Keratinocyte (primary cell): ENCODE data around the gene GPR107. TPM values are rescaled to one million over a fixed set of nuclear protein-coding genes. Genes with fewer than 3 reads are reported as not detected.
"Not testable (repeated sequence)": the region's sequence is repeated elsewhere in the genome, so short reads cannot be mapped to it uniquely, and the experiment has no call there.

Experiments
- DNase-seq: peaks from one replicate; pipeline ENCODE4 v3.0.0-alpha.2; 2011; ENCODE audit warnings: low read depth, missing footprints, low spot score
- FAIRE-seq: peaks from 2 replicates; lab custom pipeline; 2011; peaks lifted over from hg19 to GRCh38; lab: Jason Lieb, UNC
- H2AFZ ChIP-seq: 2 replicates; pipeline ENCODE4 v1.6.0; 2012; ENCODE audit warnings: low read length, control low read depth, inconsistent platforms; ENCODE audit not compliant: control insufficient read depth
- H3K27ac ChIP-seq: 2 replicates; pipeline ENCODE4 v1.5.1; 2011; ENCODE audit warnings: low read length; ENCODE audit not compliant: control insufficient read depth, insufficient read depth
- H3K27me3 ChIP-seq: 3 replicates; pipeline ENCODE4 v1.6.0; 2011; ENCODE audit warnings: low read length; ENCODE audit not compliant: control insufficient read depth, insufficient read depth; ENCODE audit errors: extremely low read depth
- H3K36me3 ChIP-seq, 2 experiments: 2 replicates in 1 of 2; 3 replicates in 1 of 2; pipeline ENCODE4 v1.5.1; 2011; ENCODE audit warnings: low read length in 2 of 2, mild to moderate bottlenecking in 1 of 2; ENCODE audit not compliant: control insufficient read depth in 2 of 2, insufficient read depth in 2 of 2; ENCODE audit errors: extremely low read depth in 1 of 2
- H3K4me1 ChIP-seq: 3 replicates; pipeline ENCODE4 v1.5.1; 2011; ENCODE audit warnings: low read length; ENCODE audit not compliant: control insufficient read depth, insufficient read depth; ENCODE audit errors: extremely low read depth
- H3K4me2 ChIP-seq: 3 replicates; pipeline ENCODE4 v1.6.0; 2011; ENCODE audit warnings: low read depth, low read length; ENCODE audit not compliant: control insufficient read depth, insufficient read depth; ENCODE audit errors: extremely low read depth
- H3K4me3 ChIP-seq, 3 experiments: fragments of 200-600 bp in 1 of 3; sonication (generic) in 1 of 3; 2 replicates in 2 of 3; 3 replicates in 1 of 3; pipeline ENCODE4 v1.5.1; 2011 to 2016; ENCODE audit warnings: low read length in 3 of 3, mild to moderate bottlenecking in 3 of 3, control low read depth in 2 of 3, inconsistent platforms in 1 of 3, low read depth in 1 of 3, mixed read lengths in 1 of 3, mixed run types in 1 of 3, moderate library complexity in 1 of 3; ENCODE audit not compliant: control insufficient read depth in 2 of 3, insufficient read depth in 2 of 3; ENCODE audit errors: extremely low read depth in 1 of 3
- H3K79me2 ChIP-seq: 2 replicates; pipeline ENCODE4 v1.6.0; 2012; ENCODE audit warnings: low read length; ENCODE audit not compliant: control insufficient read depth, insufficient read depth
- H3K9ac ChIP-seq: 3 replicates; pipeline ENCODE4 v1.6.0; 2011; ENCODE audit warnings: low read length; ENCODE audit not compliant: control insufficient read depth, insufficient read depth; ENCODE audit errors: extremely low read depth
- H3K9me1 ChIP-seq: 3 replicates; pipeline ENCODE4 v1.6.0; 2011; ENCODE audit warnings: low read length; ENCODE audit not compliant: control insufficient read depth, insufficient read depth; ENCODE audit errors: extremely low read depth
- H3K9me3 ChIP-seq: 2 replicates; pipeline ENCODE4 v1.5.1; 2012; ENCODE audit warnings: low read depth, low read length; ENCODE audit not compliant: control insufficient read depth
- H4K20me1 ChIP-seq: 3 replicates; pipeline ENCODE4 v1.6.0; 2011; ENCODE audit warnings: low read length; ENCODE audit not compliant: control insufficient read depth, insufficient read depth; ENCODE audit errors: extremely low read depth
- CTCF ChIP-seq, 3 experiments: IDR thresholded peaks in 1 of 3; conservative IDR thresholded peaks in 1 of 3; optimal IDR thresholded peaks in 1 of 3; 2 replicates in 2 of 3; 3 replicates in 1 of 3; pipeline versions ENCODE3 to v1.5.1; 2011; ENCODE audit warnings: low read length in 3 of 3, mild to moderate bottlenecking in 3 of 3, moderate library complexity in 2 of 3, control low read depth in 1 of 3, inconsistent platforms in 1 of 3; ENCODE audit not compliant: insufficient read depth in 2 of 3; ENCODE audit errors: extremely low read depth in 1 of 3
- EZH2 ChIP-seq: IDR thresholded peaks from one replicate; pipeline ENCODE4 v1.6.1; 2012; ENCODE audit warnings: inconsistent platforms, mild to moderate bottlenecking, low read length, moderate library complexity
- dilution Hi-C: fragments of 300-500 bp; cut with MboI; formaldehyde crosslinking; loops from one replicate; pipeline ENCODE4 v1.7.0; 2020; ENCODE audit warnings: low sequenced_read_pairs; ENCODE audit not compliant: extremely low pct_ligation_motif_present
- polyA plus RNA-seq, 5 experiments: library from polyadenylated mRNA; depleted of rRNA in 3 of 5; stranded (reverse) in 3 of 5; stranded (forward) in 1 of 5; unstranded in 1 of 5; fragments of >200 nt; gene quantifications; 1 replicate in 1 of 5; 2 replicates in 3 of 5; 3 replicates in 1 of 5; pipeline versions ENCODE4 v1.2.1 to v1.2.3, GENCODE V29; 2011 to 2012; ENCODE audit warnings: missing spikeins in 2 of 5, low read depth in 1 of 5, low replicate concordance in 1 of 5

Gene GPR107
- polyA plus RNA-seq, 1 donor (not counting 4 experiments of a cell fraction or from before 2014, with no cell fraction given), result 27.3 TPM

GRCh38 chr9:130015353-130016019, 38.2 kb upstream of the GPR107 start:
- Histone ChIP-seq H3K27me3 (no peaks in the 10 kb centered on the region), H3K4me3 (no peak overlapping the region), H3K9me3 (no peaks in the 10 kb centered on the region), H3K79me2 (no peaks in the 10 kb centered on the region), H3K27ac (no peak overlapping the region), H3K9ac (no peak overlapping the region), H4K20me1 (no peaks in the 10 kb centered on the region), H3K36me3 (no peaks in the 10 kb centered on the region), H3K4me2 (no peak overlapping the region), H3K4me1 (no peaks in the 10 kb centered on the region), H2AFZ (no peak overlapping the region), H3K9me1 (no peaks in the 10 kb centered on the region)
- DNase-seq (no peak), FAIRE-seq (no peak)
- no peak for TF ChIP-seq EZH2
- TF ChIP-seq CTCF (optimal IDR thresholded peaks at IDR 0.05 in 1 of 3, IDR thresholded peaks at IDR 0.05 in 1 of 3, conservative IDR thresholded peaks at IDR 0.05 in 1 of 3; ENCODE audit: extremely low read depth in 1 of 3, insufficient read depth in 2 of 3, low read length in 3 of 3), result no peak
- dilution Hi-C loops, result no loop called here

- Histone ChIP-seq H3K79me2 (no peaks in the 10 kb centered on the region), H3K27ac (no peak overlapping the region), H3K9me1 (no peaks in the 10 kb centered on the region), H3K4me1 (no peaks in the 10 kb centered on the region), H3K36me3 (no peaks in the 10 kb centered on the region), H2AFZ (no peak overlapping the region), H3K9ac (no peak overlapping the region), H3K4me3 (no peak overlapping the region), H3K4me2 (no peak overlapping the region), H3K9me3 (no peaks in the 10 kb centered on the region), H4K20me1 (no peaks in the 10 kb centered on the region), H3K27me3 (no peaks in the 10 kb centered on the region)
- DNase-seq (no peak), FAIRE-seq (no peak)
- dilution Hi-C loops, result no loop called here
- TF ChIP-seq EZH2, result no peak
- TF ChIP-seq CTCF (optimal IDR thresholded peaks at IDR 0.05 in 1 of 3, IDR thresholded peaks at IDR 0.05 in 1 of 3, conservative IDR thresholded peaks at IDR 0.05 in 1 of 3; ENCODE audit: extremely low read depth in 1 of 3, insufficient read depth in 2 of 3, low read length in 3 of 3), result no peak
Observed at GRCh38 chr9:130017076-130017475, 36.6 kb upstream of the GPR107 start.

GRCh38 chr9:130017510-130017909, 36.2 kb upstream of the GPR107 start:
- not testable (repeated sequence) for DNase-seq, H3K9ac ChIP-seq, FAIRE-seq

More at GRCh38 chr9:130017510-130017909, 36.2 kb upstream of the GPR107 start:
- H3K4me2 ChIP-seq, H3K36me3 ChIP-seq, H3K79me2 ChIP-seq, H4K20me1 ChIP-seq, H2AFZ ChIP-seq, dilution Hi-C loops, H3K27ac ChIP-seq, H3K9me1 ChIP-seq, H3K9me3 ChIP-seq, H3K27me3 ChIP-seq, H3K4me3 ChIP-seq, H3K4me1 ChIP-seq: not testable (repeated sequence)
